ENCODE data around the gene TMX2.

TMX2 gene

GRCh38 chr11:57771365-57771764 is 59.0 kb downstream of the TMX2 start:
- DNase-seq = no peak

GRCh38 chr11:57772562-57772961 is 60.2 kb downstream of the TMX2 start:
- no peak for DNase-seq

GRCh38 chr11:57773026-57773598 is 60.7 kb downstream of the TMX2 start:
- no peak for DNase-seq

GRCh38 chr11:57775491-57775890 is 63.1 kb downstream of the TMX2 start:
- no peak for DNase-seq

DNA sequence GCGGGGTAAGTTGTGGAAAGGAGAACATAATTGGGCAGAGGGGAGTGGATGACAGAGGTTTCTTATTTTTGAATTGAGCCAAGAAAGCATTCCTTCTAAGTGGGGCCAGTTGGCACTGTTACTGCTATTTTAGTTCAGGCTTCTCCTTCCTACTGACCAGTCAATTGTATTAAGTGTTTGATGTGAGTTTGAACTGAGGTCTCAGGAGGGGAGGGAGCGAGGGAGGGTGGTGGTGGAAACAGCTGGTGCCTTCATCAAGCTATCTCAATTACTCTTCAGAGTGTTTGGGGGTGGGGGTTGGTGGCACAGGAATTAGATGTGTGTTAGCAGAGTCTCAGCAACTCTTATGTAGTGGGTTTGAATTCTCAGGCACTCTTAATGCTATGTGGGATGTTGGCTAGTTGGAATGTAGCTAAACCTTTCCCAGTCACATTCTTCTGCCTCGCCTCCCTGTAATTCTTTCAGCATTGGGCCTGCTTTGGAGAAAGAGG is 63.7 kb downstream of the TMX2 start:
- DNase-seq = no peak

- no peak for DNase-seq
Observed at GRCh38 chr11:57776577-57777210, 64.3 kb downstream of the TMX2 start.

GRCh38 chr11:57777969-57778317 is 65.5 kb downstream of the TMX2 start:
- DNase-seq = no peak

DNA sequence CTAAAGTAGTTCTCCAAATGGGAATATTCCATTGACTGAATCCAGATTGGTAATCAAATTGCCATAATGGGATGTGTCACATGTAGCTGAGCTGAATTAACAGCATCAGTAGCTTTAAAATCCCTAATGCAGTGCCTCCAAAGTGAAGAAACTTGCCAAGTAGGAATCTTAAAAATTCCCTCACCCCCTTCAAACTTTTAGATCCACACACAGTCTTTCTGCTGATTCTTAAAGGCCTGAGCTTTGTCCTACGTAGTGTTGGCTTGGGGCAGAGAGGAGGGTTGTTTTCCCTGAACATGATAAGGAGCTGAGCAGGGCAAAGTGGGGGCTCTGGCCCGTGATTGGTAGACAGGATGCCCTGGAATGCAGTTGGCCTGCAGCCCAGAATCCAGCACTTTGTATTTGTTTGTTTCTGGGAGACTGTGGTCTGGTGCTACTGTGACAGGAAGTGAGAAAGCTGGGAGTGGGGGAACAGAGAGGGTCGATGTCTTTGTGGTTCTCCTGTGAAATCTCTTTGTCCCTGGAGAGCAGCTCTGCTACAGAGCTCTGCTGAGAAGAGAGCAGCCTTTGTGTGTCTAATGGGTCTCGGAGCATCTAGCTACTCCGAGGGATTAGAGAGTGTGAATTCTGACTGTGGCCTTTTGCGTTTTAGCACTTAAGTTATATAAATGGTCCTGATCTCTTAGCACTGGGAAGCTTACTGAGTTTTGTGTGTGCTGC is 66.1 kb downstream of the TMX2 start:
- DNase-seq = no peak

GRCh38 chr11:57779276-57779675 is 66.9 kb downstream of the TMX2 start:
- no peak for DNase-seq

GRCh38 chr11:57781529-57781943 is 69.1 kb downstream of the TMX2 start:
- no peak for DNase-seq

DNA sequence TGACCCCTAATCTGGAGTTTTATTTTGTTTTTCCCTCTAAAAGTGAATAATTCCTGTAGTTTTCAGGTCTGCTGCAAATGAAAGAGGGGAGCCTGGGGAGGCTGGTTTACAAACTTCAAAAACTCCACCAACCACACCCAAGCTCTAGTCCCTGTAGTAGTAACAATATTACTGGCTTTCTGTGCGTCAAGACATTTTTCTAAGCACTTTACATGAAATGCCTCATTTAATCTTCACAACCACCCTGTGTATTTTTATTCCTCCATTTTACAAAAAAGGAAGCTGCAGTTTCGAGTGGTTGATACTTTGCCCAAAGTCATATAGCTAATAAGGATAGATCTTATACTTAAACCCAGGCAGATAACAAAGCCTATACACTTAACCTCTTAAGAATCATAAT is 72.7 kb downstream of the TMX2 start:
- no peak for DNase-seq

GRCh38 chr11:57786436-57786835 is 74.0 kb downstream of the TMX2 start:
- no peak for DNase-seq

DNA sequence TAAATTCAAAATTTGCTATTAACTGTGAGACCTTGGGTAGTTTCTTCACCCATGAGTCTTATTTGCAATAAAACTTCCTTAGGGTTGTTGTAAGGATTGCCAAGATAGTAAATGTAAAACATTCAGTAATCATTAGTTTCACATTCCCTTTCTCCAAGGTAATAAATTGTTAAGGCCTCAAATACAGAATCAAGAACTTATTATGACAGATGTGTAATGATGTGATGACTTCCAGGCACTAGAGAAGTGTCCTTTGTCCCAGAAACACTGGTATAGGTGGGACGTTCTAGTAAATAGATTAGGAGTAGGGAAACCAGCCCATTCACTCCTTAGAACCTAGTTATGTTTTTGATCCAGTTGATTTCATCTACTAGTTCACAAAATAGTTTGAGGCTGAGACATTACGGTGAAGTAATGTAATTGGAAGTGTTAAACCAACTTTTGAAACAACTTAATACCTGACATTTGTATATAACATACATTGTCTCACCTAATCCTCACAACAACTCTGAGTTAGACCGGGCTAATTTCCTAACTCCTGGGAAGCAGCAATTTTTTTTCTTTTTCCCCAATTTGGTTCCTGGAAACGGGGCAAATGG is 74.7 kb downstream of the TMX2 start:
- no peak for DNase-seq

GRCh38 chr11:57787920-57788702 is 75.7 kb downstream of the TMX2 start:
- DNase-seq = no peak

GRCh38 chr11:57788703-57789088 is 76.3 kb downstream of the TMX2 start:
- no peak for DNase-seq

Data from stimulated activated CD4-positive, alpha-beta T cell treated with anti-CD3 and anti-CD28 coated beads, Interleukin-2, amount 100 ng/mL, for 48 hours (primary cell).